ENCODE measurements around the gene DUOX1. TPM values are rescaled to one million over a fixed set of nuclear protein-coding genes. Genes with fewer than 3 reads are reported as not detected.
"Not testable (repeated sequence)": the region's sequence is repeated elsewhere in the genome, so short reads cannot be mapped to it uniquely, and the experiment has no call there.

Gene DUOX1
- total RNA-seq, 1 donor from 2014 or later = 0.12 TPM

- TF ChIP-seq CTCF (conservative IDR thresholded peaks at IDR 0.05; ENCODE audit: low read depth, low read length) = no peak
- DNase-seq (ENCODE audit: low read depth) = no peak
Observed at GRCh38 chr15:45097466-45097865, 32.3 kb upstream of the DUOX1 start.

GRCh38 chr15:45099549-45100165 lies 30.1 kb upstream of the DUOX1 start:
- DNase-seq (ENCODE audit: low read depth) = no peak
- H3K4me3 ChIP-seq (ENCODE audit: low read depth, low read length) = no peak overlapping the region
- TF ChIP-seq CTCF (conservative IDR thresholded peaks at IDR 0.05; ENCODE audit: low read depth, low read length) = no peak

More at GRCh38 chr15:45097466-45097865, 32.3 kb upstream of the DUOX1 start:
- H3K4me3 ChIP-seq (ENCODE audit: low read depth, low read length) = no peak overlapping the region

GRCh38 chr15:45100884-45101625 lies 28.7 kb upstream of the DUOX1 start:
- H3K4me3 ChIP-seq (ENCODE audit: low read depth, low read length) = no peak overlapping the region
- DNase-seq (ENCODE audit: low read depth) = no peak
- TF ChIP-seq CTCF (conservative IDR thresholded peaks at IDR 0.05; ENCODE audit: low read depth, low read length) = no peak

GRCh38 chr15:45101749-45102148 lies 28.0 kb upstream of the DUOX1 start:
- H3K4me3 ChIP-seq (ENCODE audit: low read depth, low read length) = no peak overlapping the region
- DNase-seq (ENCODE audit: low read depth) = no peak
- no peak for TF ChIP-seq CTCF (conservative IDR thresholded peaks at IDR 0.05; ENCODE audit: low read depth, low read length)

- no peak for DNase-seq (ENCODE audit: low read depth)
- TF ChIP-seq CTCF (conservative IDR thresholded peaks at IDR 0.05; ENCODE audit: low read depth, low read length) = no peak
- H3K4me3 ChIP-seq (ENCODE audit: low read depth, low read length) = no peak overlapping the region
Observed at GRCh38 chr15:45102226-45102625, 27.6 kb upstream of the DUOX1 start.

GRCh38 chr15:45104170-45104569 lies 25.6 kb upstream of the DUOX1 start:
- H3K4me3 ChIP-seq (ENCODE audit: low read depth, low read length); DNase-seq (ENCODE audit: low read depth): not testable (repeated sequence)

GRCh38 chr15:45105586-45105985 lies 24.2 kb upstream of the DUOX1 start:
- DNase-seq (ENCODE audit: low read depth) = no peak
- no peak overlapping the region for H3K4me3 ChIP-seq (ENCODE audit: low read depth, low read length)
- no peak for TF ChIP-seq CTCF (conservative IDR thresholded peaks at IDR 0.05; ENCODE audit: low read depth, low read length)

Data from epithelial cell of proximal tubule (primary cell).